Thoracic aorta (tissue), 2 donors: ENCODE results near the gene PTGFRN. TPM values are rescaled to one million over a fixed set of nuclear protein-coding genes. Genes with fewer than 3 reads are reported as not detected.

Experiments used
- ATAC-seq: fragments of 150-250 bp; one replicate; pipeline ENCODE4 v1.8.0; 2017; ENCODE audit warnings: low read depth; ENCODE audit not compliant: insufficient number of reproducible peaks, low FRiP score
- DNase-seq: peaks from one replicate; pipeline ENCODE4 v3.0.0-alpha.2; 2020; ENCODE audit warnings: low spot score
- H3K27ac ChIP-seq, 2 donors: fragments of 200-600 bp; sonication (generic); 1 replicate in 1 of 2; 2 replicates in 1 of 2; pipeline ENCODE4 v1.5.1; 2016; ENCODE audit warnings: mild to moderate bottlenecking in 2 of 2, moderate library complexity in 2 of 2
- H3K27me3 ChIP-seq: fragments of 200-600 bp; sonication (generic); replicated peaks from 2 replicates; pipeline ENCODE4 v1.6.0; 2016; ENCODE audit warnings: mild to moderate bottlenecking; ENCODE audit not compliant: insufficient read depth
- H3K36me3 ChIP-seq: fragments of 200-600 bp; sonication (generic); one replicate; pipeline ENCODE4 v1.5.1; 2016
- H3K4me1 ChIP-seq, 2 donors: fragments of 200-600 bp; sonication (generic); 1 replicate in 1 of 2; 2 replicates in 1 of 2; pipeline versions ENCODE4 v1.5.1 to v1.6.0; 2016; ENCODE audit warnings: low read depth in 2 of 2, mild to moderate bottlenecking in 1 of 2; ENCODE audit not compliant: control insufficient read depth in 1 of 2
- H3K4me3 ChIP-seq: fragments of 200-600 bp; sonication (generic); 2 replicates; pipeline ENCODE4 v1.5.1; 2016; ENCODE audit warnings: mild to moderate bottlenecking
- H3K9me3 ChIP-seq: fragments of 200-600 bp; sonication (generic); 2 replicates; pipeline ENCODE4 v1.5.1; 2016
- total RNA-seq, 2 donors: library from RNA; depleted of rRNA; stranded (reverse); fragments of >200 nt; gene quantifications; one replicate each; pipeline versions ENCODE4 v1.1.0 to v1.2.3, GENCODE V29; 2016
- TF ChIP-seq, protein P1 (sequence below): fragments of 200-600 bp; sonication (generic); IDR thresholded peaks from one replicate; pipeline ENCODE4 v1.5.1; 2019; ENCODE audit warnings: antibody characterized with exemption

PTGFRN gene
- total RNA-seq, 2 donors from 2014 or later: 24.5 to 32.7 TPM

DNA sequence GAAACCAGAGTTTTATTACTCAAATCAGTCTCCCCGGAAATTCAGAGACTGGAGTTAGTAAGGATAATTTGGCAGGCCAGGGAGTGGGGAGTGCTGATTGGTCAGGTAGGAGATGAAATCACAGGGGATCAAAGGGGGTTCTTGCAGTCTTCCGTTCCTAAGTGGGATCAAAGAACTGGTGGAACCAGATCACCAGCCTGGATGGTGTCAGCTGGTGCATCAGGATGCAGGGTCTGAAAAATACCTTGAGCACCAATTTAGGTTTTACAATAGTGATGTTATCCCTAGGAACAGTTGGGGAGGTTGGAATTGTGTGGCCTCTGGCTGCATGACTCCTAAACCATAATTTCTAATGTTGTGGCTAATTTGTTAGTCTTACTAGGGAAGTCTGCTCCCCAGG is 90.4 kb downstream of the PTGFRN start:
- DNase-seq (no peak), ATAC-seq (no peak)
- TF ChIP-seq, protein P1, sequence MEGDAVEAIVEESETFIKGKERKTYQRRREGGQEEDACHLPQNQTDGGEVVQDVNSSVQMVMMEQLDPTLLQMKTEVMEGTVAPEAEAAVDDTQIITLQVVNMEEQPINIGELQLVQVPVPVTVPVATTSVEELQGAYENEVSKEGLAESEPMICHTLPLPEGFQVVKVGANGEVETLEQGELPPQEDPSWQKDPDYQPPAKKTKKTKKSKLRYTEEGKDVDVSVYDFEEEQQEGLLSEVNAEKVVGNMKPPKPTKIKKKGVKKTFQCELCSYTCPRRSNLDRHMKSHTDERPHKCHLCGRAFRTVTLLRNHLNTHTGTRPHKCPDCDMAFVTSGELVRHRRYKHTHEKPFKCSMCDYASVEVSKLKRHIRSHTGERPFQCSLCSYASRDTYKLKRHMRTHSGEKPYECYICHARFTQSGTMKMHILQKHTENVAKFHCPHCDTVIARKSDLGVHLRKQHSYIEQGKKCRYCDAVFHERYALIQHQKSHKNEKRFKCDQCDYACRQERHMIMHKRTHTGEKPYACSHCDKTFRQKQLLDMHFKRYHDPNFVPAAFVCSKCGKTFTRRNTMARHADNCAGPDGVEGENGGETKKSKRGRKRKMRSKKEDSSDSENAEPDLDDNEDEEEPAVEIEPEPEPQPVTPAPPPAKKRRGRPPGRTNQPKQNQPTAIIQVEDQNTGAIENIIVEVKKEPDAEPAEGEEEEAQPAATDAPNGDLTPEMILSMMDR: no peak
- Histone ChIP-seq H3K36me3 (no peaks in the 10 kb centered on the region), H3K27ac (no peak overlapping the region), H3K27me3 (no peaks in the 10 kb centered on the region), H3K9me3 (no peaks in the 10 kb centered on the region), H3K4me1 (no peaks in the 10 kb centered on the region), H3K4me3 (no peak overlapping the region)

GRCh38 chr1:117001254-117001927 is 91.7 kb downstream of the PTGFRN start, which contains the start of gene CD101:
TSS of gene CD101 (plus strand) at chr1:117001760. CDS start at chr1:117001818, 58 bp downstream.
- Histone ChIP-seq H3K27me3 (no peaks in the 10 kb centered on the region), H3K4me3 (no peak within 1 kb of the TSS), H3K36me3 (no peaks in the 10 kb centered on the region), H3K9me3 (no peaks in the 10 kb centered on the region), H3K27ac (no peak within 1 kb of the TSS), H3K4me1 (no peaks in the 10 kb centered on the region)
- TF ChIP-seq, protein P1: no peak
- DNase-seq (no peak), ATAC-seq (no peak)

- ATAC-seq: no peak
These were observed 93.6 kb downstream of the PTGFRN start for GRCh38 chr1:117003223-117003875.

GRCh38 chr1:117007719-117008013 is 98.0 kb downstream of the PTGFRN start:
- Histone ChIP-seq H3K9me3 (no peaks in the 10 kb centered on the region), H3K4me3 (no peak overlapping the region), H3K36me3 (no peaks in the 10 kb centered on the region), H3K27ac (no peak overlapping the region), H3K27me3 (no peaks in the 10 kb centered on the region), H3K4me1 (no peaks in the 10 kb centered on the region)
- DNase-seq: no peak
- TF ChIP-seq, protein P1: no peak
- no peak for ATAC-seq

More at GRCh38 chr1:117003223-117003875, 93.6 kb downstream of the PTGFRN start:
- Histone ChIP-seq H3K27ac (no peak overlapping the region), H3K4me1 (no peaks in the 10 kb centered on the region), H3K4me3 (no peak overlapping the region), H3K36me3 (no peaks in the 10 kb centered on the region), H3K9me3 (no peaks in the 10 kb centered on the region), H3K27me3 (no peaks in the 10 kb centered on the region)
- TF ChIP-seq, protein P1: no peak
- no peak for DNase-seq

DNA sequence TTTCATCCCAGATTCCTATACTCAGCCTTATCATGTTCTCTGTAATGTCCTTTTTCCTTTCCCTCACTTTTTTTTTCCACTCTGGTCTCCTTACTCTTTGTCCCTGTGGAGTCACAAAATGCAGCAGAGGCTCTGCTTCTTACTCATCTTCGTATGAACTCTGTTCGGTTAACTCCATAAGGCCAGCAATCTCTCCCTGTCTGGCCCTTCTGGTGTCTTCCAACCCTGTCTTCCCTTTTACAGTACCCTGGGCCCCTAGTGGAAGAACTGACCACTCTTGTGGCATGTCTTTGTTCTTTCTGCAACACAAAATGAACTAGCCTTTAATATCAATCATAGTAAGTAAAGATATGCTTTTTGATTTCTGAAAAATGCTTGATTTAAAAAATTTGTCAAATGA is 98.9 kb downstream of the PTGFRN start:
- DNase-seq: no peak
- H3K9me3 ChIP-seq: no peaks in the 10 kb centered on the region
- H3K27me3 ChIP-seq: no peaks in the 10 kb centered on the region
- no peaks in the 10 kb centered on the region for H3K36me3 ChIP-seq
- no peak overlapping the region for H3K27ac ChIP-seq
- H3K4me1 ChIP-seq: no peaks in the 10 kb centered on the region
- no peak for ATAC-seq
- no peak overlapping the region for H3K4me3 ChIP-seq
- TF ChIP-seq, protein P1: no peak
